ENCODE measurements around the gene ACTRT2.

The ACTRT2 gene

GRCh38 chr1:3018576-3018975 lies 2.7 kb upstream of the ACTRT2 start:
- DNase-seq: no peak

- no peak for DNase-seq
Measured at GRCh38 chr1:3019007-3019515, 2.2 kb upstream of the ACTRT2 start.

- DNase-seq: no peak
Measured at GRCh38 chr1:3019516-3020051, 1.7 kb upstream of the ACTRT2 start.

- DNase-seq: no peak
Measured at GRCh38 chr1:3020263-3020909, 881 bp upstream of the ACTRT2 start.

GRCh38 chr1:3021801-3022401 lies 634 bp downstream of the ACTRT2 start:
- DNase-seq: no peak

- no peak for DNase-seq
Measured at GRCh38 chr1:3022511-3022973, 1.3 kb downstream of the ACTRT2 start.

- no peak for DNase-seq
Measured at GRCh38 chr1:3022976-3023375, 1.7 kb downstream of the ACTRT2 start.

GRCh38 chr1:3024019-3024418 lies 2.8 kb downstream of the ACTRT2 start:
- no peak for DNase-seq

GRCh38 chr1:3024588-3024987 lies 3.3 kb downstream of the ACTRT2 start:
- DNase-seq: no peak

GRCh38 chr1:3026124-3026523 lies 4.9 kb downstream of the ACTRT2 start:
- no peak for DNase-seq

GRCh38 chr1:3026581-3027391 lies 5.5 kb downstream of the ACTRT2 start:
- DNase-seq: no peak

- no peak for DNase-seq
Measured at GRCh38 chr1:3027611-3028371, 6.5 kb downstream of the ACTRT2 start.

GRCh38 chr1:3028531-3029282 lies 7.4 kb downstream of the ACTRT2 start:
- DNase-seq: no peak

- no peak for DNase-seq
Measured at GRCh38 chr1:3029481-3029961, 8.3 kb downstream of the ACTRT2 start.

- no peak for DNase-seq
Measured at GRCh38 chr1:3029991-3030662, 8.9 kb downstream of the ACTRT2 start.

- DNase-seq: no peak
Measured at GRCh38 chr1:3030663-3031381, 9.6 kb downstream of the ACTRT2 start.

- no peak for DNase-seq
Measured at GRCh38 chr1:3031401-3032221, 10.3 kb downstream of the ACTRT2 start.

GRCh38 chr1:3032371-3033039 lies 11.2 kb downstream of the ACTRT2 start:
- DNase-seq: no peak
